Subcutaneous abdominal adipose tissue (tissue), 5 donors: ENCODE data around the gene GSDME.

Experiments used
- H3K27ac ChIP-seq: one replicate; pipeline ENCODE4 v1.7.0; 2013; ENCODE audit warnings: low read depth, mild to moderate bottlenecking, inconsistent platforms, low read length, moderate library complexity
- H3K27me3 ChIP-seq, 5 donors: one replicate each; pipeline ENCODE4 v1.7.0; 2013; ENCODE audit warnings: low read length in 5 of 5, inconsistent platforms in 1 of 5; ENCODE audit not compliant: control insufficient read depth in 5 of 5, insufficient read depth in 4 of 5
- H3K36me3 ChIP-seq, 5 donors: one replicate each; pipeline ENCODE4 v1.7.0; 2013; ENCODE audit warnings: low read length in 5 of 5; ENCODE audit not compliant: control insufficient read depth in 5 of 5, insufficient read depth in 5 of 5
- H3K4me1 ChIP-seq, 5 donors: one replicate each; pipeline ENCODE4 v1.7.0; 2013; ENCODE audit warnings: low read length in 5 of 5, mild to moderate bottlenecking in 3 of 5, moderate library complexity in 1 of 5; ENCODE audit not compliant: control insufficient read depth in 5 of 5, insufficient read depth in 5 of 5
- H3K4me3 ChIP-seq, 5 donors: one replicate each; pipeline ENCODE4 v1.7.0; 2013; ENCODE audit warnings: low read length in 5 of 5, low read depth in 1 of 5
- H3K9ac ChIP-seq, 5 donors: one replicate each; pipeline ENCODE4 v1.7.0; 2013; ENCODE audit warnings: low read length in 5 of 5, mild to moderate bottlenecking in 4 of 5, moderate library complexity in 3 of 5
- H3K9me3 ChIP-seq, 5 donors: one replicate each; pipeline ENCODE4 v1.7.0; 2013; ENCODE audit warnings: low read length in 5 of 5; ENCODE audit not compliant: control insufficient read depth in 5 of 5
- donor health status: healthy.
- donor health status: healthy.
- donor health status: healthy.
- donor health status: healthy.
- donor health status: healthy.

GSDME gene

GRCh38 chr7:24707988-24708615 is 49.2 kb downstream of the GSDME start:
- Histone ChIP-seq H3K4me1 (peaks cover 2 to 33% (median 30%) of the 10 kb centered on the region in 5 donors), H3K27me3 (no peaks in the 10 kb centered on the region), H3K4me3 (no peak overlapping the region), H3K36me3 (no peaks in the 10 kb centered on the region), H3K9ac (no peak overlapping the region), H3K27ac (no peak overlapping the region), H3K9me3 (no peaks in the 10 kb centered on the region)

GRCh38 chr7:24706211-24707170 is 50.8 kb downstream of the GSDME start:
- peaks cover 10 to 49% (median 46%) of the 10 kb centered on the region in 5 donors for H3K4me1 ChIP-seq
- H3K27me3 ChIP-seq = no peaks in the 10 kb centered on the region
- H3K27ac ChIP-seq = no peak overlapping the region
- H3K36me3 ChIP-seq = no peaks in the 10 kb centered on the region
- H3K9me3 ChIP-seq = no peaks in the 10 kb centered on the region
- H3K9ac ChIP-seq = no peak overlapping the region
- no peak overlapping the region for H3K4me3 ChIP-seq

- Histone ChIP-seq H3K9me3 (no peaks in the 10 kb centered on the region), H3K4me3 (no peak overlapping the region), H3K36me3 (no peaks in the 10 kb centered on the region), H3K27me3 (no peaks in the 10 kb centered on the region), H3K9ac (no peak overlapping the region), H3K27ac (no peak overlapping the region), H3K4me1 (peaks cover 11 to 59% (median 56%) of the 10 kb centered on the region in 5 donors)
Measured at GRCh38 chr7:24705461-24705954, 51.8 kb downstream of the GSDME start.

DNA sequence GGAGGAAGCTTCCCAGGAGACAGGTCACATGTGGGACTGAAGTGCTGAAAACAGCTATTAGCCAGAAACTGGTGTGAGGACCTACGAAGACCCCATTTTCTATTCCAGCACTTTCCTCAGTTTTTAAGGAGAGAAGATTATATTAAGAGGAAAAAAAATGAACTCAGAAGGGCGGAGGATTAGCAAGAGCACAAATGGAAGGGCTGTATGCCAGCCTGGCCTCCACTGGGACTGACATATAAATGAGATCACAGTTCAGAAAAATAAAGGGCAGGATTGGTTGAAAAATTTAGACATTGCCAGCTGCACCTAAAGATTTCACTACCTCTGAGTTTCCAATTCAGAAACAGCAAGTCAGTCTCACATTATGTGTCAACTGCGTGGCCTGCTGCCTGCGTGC is 53.0 kb downstream of the GSDME start:
- no peaks in the 10 kb centered on the region for H3K36me3 ChIP-seq
- peak overlapping the region; percentile 58 for H3K27ac ChIP-seq
- peaks cover 11 to 61% (median 57%) of the 10 kb centered on the region in 5 donors for H3K4me1 ChIP-seq

GRCh38 chr7:24703296-24703695 is 54.0 kb downstream of the GSDME start:
- Histone ChIP-seq H3K4me1 (peaks cover 11 to 61% (median 57%) of the 10 kb centered on the region in 5 donors), H3K27ac (no peak overlapping the region), H3K36me3 (no peaks in the 10 kb centered on the region)

More for the DNA sequence above, 53.0 kb downstream of the GSDME start:
- Histone ChIP-seq H3K27me3 (no peaks in the 10 kb centered on the region), H3K9ac (peak overlapping the region in 1 of 5 donors; percentile 12), H3K4me3 (peak overlapping the region in 1 of 5 donors; percentile 9), H3K9me3 (no peaks in the 10 kb centered on the region)

DNA sequence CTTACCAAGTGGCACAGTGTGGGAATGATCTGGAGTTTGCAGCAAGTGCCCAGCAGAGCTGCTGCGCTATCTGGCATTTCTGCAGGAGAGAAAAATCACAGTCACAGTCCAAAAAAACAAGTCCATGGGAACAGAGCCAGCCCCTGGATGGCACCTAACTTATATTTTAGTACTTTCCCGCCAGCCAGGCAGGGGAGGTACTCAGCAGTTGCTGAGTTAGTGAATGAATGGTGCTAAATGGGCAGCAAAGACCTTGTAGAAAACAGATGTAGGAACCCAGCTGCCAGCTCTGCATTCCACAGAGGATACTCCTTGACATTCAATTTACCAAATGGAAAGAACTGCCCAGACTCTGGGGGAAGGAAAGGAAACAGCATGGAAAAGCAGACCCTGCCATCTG is 54.5 kb downstream of the GSDME start:
- H3K27ac ChIP-seq = no peak overlapping the region

More at GRCh38 chr7:24703296-24703695, 54.0 kb downstream of the GSDME start:
- Histone ChIP-seq H3K9ac (no peak overlapping the region), H3K4me3 (no peak overlapping the region), H3K9me3 (no peaks in the 10 kb centered on the region), H3K27me3 (no peaks in the 10 kb centered on the region)

GRCh38 chr7:24701261-24702235 is 55.7 kb downstream of the GSDME start:
- no peak overlapping the region for H3K27ac ChIP-seq
- H3K9me3 ChIP-seq = no peaks in the 10 kb centered on the region
- H3K36me3 ChIP-seq = no peaks in the 10 kb centered on the region
- H3K4me1 ChIP-seq = peaks cover 11 to 62% (median 53%) of the 10 kb centered on the region in 5 donors
- no peak overlapping the region for H3K9ac ChIP-seq
- no peaks in the 10 kb centered on the region for H3K27me3 ChIP-seq
- peak overlapping the region in 1 of 5 donors; percentile 17 for H3K4me3 ChIP-seq

More for the DNA sequence above, 54.5 kb downstream of the GSDME start:
- H3K4me3 ChIP-seq = no peak overlapping the region
- H3K27me3 ChIP-seq = no peaks in the 10 kb centered on the region
- peaks cover 11 to 58% (median 53%) of the 10 kb centered on the region in 5 donors for H3K4me1 ChIP-seq
- H3K36me3 ChIP-seq = no peaks in the 10 kb centered on the region
- peak overlapping the region in 1 of 5 donors; percentile 18 for H3K9ac ChIP-seq
- H3K9me3 ChIP-seq = no peaks in the 10 kb centered on the region

DNA sequence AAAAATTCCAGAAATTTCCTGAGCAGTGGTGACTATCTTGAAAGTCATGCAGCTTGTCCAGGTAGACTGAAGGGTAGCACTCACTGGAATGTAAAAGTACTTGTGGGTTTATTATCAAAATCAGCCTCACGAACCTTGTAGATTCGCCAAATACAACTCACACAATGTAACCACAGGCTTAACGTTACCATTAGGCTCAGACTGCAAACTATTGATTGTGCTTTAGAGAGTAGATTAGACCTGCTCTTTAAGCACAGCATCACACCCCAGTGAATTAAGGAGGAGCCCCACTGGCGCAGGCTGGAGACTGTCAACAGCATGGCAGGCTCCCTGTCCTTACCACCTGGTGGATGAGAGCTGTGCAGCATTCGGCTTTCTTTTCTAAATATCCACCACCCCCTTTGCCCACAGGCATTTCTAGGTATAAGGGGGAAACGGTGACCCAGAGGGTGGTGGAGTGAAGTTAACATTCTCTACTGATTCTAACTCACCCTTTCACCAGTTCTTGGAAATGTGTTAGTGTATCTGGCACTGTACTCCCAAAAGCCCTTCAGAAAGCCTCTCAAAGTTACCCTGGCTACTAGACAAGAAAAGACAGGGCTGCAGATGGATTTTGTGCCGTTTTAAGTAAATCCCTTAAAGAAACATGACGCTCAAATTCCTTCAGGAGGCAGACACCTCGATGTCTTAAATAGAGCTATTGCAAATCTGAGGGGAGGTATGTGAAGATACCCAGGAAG is 56.6 kb downstream of the GSDME start:
- H3K4me3 ChIP-seq = no peak overlapping the region
- no peak overlapping the region for H3K27ac ChIP-seq

More for the DNA sequence above, 56.6 kb downstream of the GSDME start:
- Histone ChIP-seq H3K4me1 (peaks cover 11 to 59% (median 52%) of the 10 kb centered on the region in 5 donors), H3K36me3 (no peaks in the 10 kb centered on the region), H3K27me3 (no peaks in the 10 kb centered on the region), H3K9me3 (no peaks in the 10 kb centered on the region), H3K9ac (no peak overlapping the region)
